IMR-90 (cell line): Measurements from ENCODE around the gene KCNH2. TPM values are rescaled to one million over a fixed set of nuclear protein-coding genes. Genes with fewer than 3 reads are reported as not detected.

Experiments used
- ATAC-seq: fragments of 200-7000 bp; cut with Tn5 transposase; 2 replicates; pipeline ENCODE4 v1.9.1; 2020; ENCODE audit warnings: low read depth, mild to moderate bottlenecking, moderate library complexity
- BruUV-seq: library from RNA; stranded (reverse); fragments of 400-500 nt; replicated peaks from 2 replicates; lab custom pipeline; 2021; lab: Mats Ljungman, UMichigan
- CTCF ChIA-PET: fragments of 300-600 bp; formaldehyde crosslinking; extraction: SDS; loops from one replicate; lab custom pipeline; 2021; ENCODE audit warnings: antibody characterized with exemption; lab: Yijun Ruan, JAX
- POLR2A ChIA-PET: fragments of 300-600 bp; sonication (Branson Sonifier 250); formaldehyde crosslinking; loops from one replicate; lab custom pipeline; 2022; ENCODE audit warnings: antibody characterized with exemption; ENCODE audit not compliant: unreplicated experiment; lab: Charles Lee
- DNase-seq: peaks from one replicate; pipeline ENCODE4 v3.0.0; 2013
- H2AFZ ChIP-seq: replicated peaks from 2 replicates; pipeline ENCODE3; 2013; ENCODE audit warnings: low read length, mild to moderate bottlenecking; ENCODE audit not compliant: poor library complexity
- H2AK5ac ChIP-seq: 2 replicates; pipeline ENCODE4 v1.6.1; 2013; ENCODE audit warnings: low read depth, low read length, inconsistent platforms
- H2AK9ac ChIP-seq: replicated peaks from 2 replicates; pipeline ENCODE3; 2013; ENCODE audit warnings: mild to moderate bottlenecking, low read depth, low read length, moderate library complexity; ENCODE audit not compliant: poor library complexity
- H2BK120ac ChIP-seq: 2 replicates; pipeline ENCODE4 v1.6.1; 2013; ENCODE audit warnings: low read depth, low read length, inconsistent platforms
- H2BK15ac ChIP-seq: 3 replicates; pipeline ENCODE4 v1.6.1; 2013; ENCODE audit warnings: low read depth, low read length, inconsistent platforms
- H2BK20ac ChIP-seq: 2 replicates; pipeline ENCODE4 v1.6.1; 2013; ENCODE audit warnings: low read depth, mild to moderate bottlenecking, inconsistent platforms, low read length, moderate library complexity
- H2BK5ac ChIP-seq: 2 replicates; pipeline ENCODE4 v1.6.1; 2013; ENCODE audit warnings: mild to moderate bottlenecking, low read depth, low read length, inconsistent platforms; ENCODE audit not compliant: poor library complexity, severe bottlenecking
- H3K14ac ChIP-seq: replicated peaks from 2 replicates; pipeline ENCODE4 v1.6.1; 2013; ENCODE audit warnings: low read depth, low read length, inconsistent platforms
- H3K18ac ChIP-seq: 2 replicates; pipeline ENCODE4 v1.6.1; 2013; ENCODE audit warnings: low read depth, low read length, control low read depth
- H3K23ac ChIP-seq: 2 replicates; pipeline ENCODE4 v1.6.1; 2013; ENCODE audit warnings: low read depth, low read length, inconsistent platforms
- H3K27ac ChIP-seq: 2 replicates; pipeline ENCODE4 v1.5.1; 2013; ENCODE audit warnings: mild to moderate bottlenecking, control low read depth, low read length; ENCODE audit not compliant: insufficient read depth
- H3K27me3 ChIP-seq: 2 replicates; pipeline ENCODE4 v1.6.1; 2013; ENCODE audit warnings: low read length; ENCODE audit not compliant: control insufficient read depth, insufficient read depth
- H3K36me3 ChIP-seq: 2 replicates; pipeline ENCODE4 v1.6.1; 2013; ENCODE audit warnings: low read length, mixed read lengths; ENCODE audit not compliant: control insufficient read depth, insufficient read depth
- H3K4ac ChIP-seq: 2 replicates; pipeline ENCODE4 v1.6.1; 2013; ENCODE audit warnings: low read depth, low read length, inconsistent platforms
- H3K4me1 ChIP-seq: 2 replicates; pipeline ENCODE4 v1.6.1; 2013; ENCODE audit warnings: low read length, mixed read lengths; ENCODE audit not compliant: control insufficient read depth, insufficient read depth
- H3K4me2 ChIP-seq: 2 replicates; pipeline ENCODE4 v1.6.1; 2013; ENCODE audit warnings: low read depth, mild to moderate bottlenecking, control low read depth, low read length, moderate library complexity
- H3K4me3 ChIP-seq: 2 replicates; pipeline ENCODE4 v1.5.1; 2013; ENCODE audit warnings: low read depth, mild to moderate bottlenecking, control low read depth, low read length, moderate library complexity; ENCODE audit not compliant: insufficient read depth
- H3K56ac ChIP-seq: 2 replicates; pipeline ENCODE4 v1.6.1; 2013; ENCODE audit warnings: low read length, inconsistent platforms; ENCODE audit not compliant: insufficient read depth; ENCODE audit errors: extremely low read depth
- H3K79me1 ChIP-seq, 2 experiments: 2 replicates each; pipeline ENCODE4 v1.6.1; 2013; ENCODE audit warnings: low read length in 2 of 2, inconsistent platforms in 1 of 2, low read depth in 1 of 2
- H3K9ac ChIP-seq: 2 replicates; pipeline ENCODE4 v1.6.1; 2013; ENCODE audit warnings: low read depth, low read length, control low read depth
- H3K9me1 ChIP-seq: 2 replicates; pipeline ENCODE4 v1.6.1; 2013; ENCODE audit warnings: low read length, inconsistent platforms; ENCODE audit not compliant: insufficient read depth
- H3K9me3 ChIP-seq: 2 replicates; pipeline ENCODE4 v1.6.1; 2013; ENCODE audit warnings: low read length; ENCODE audit not compliant: control insufficient read depth, insufficient read depth
- H4K20me1 ChIP-seq: 2 replicates; pipeline ENCODE4 v1.6.1; 2013; ENCODE audit warnings: low read length, inconsistent platforms; ENCODE audit not compliant: insufficient read depth
- H4K5ac ChIP-seq: 2 replicates; pipeline ENCODE4 v1.6.1; 2013; ENCODE audit warnings: mild to moderate bottlenecking, low read depth, low read length, control low read depth
- H4K8ac ChIP-seq, 2 experiments: 2 replicates each; pipeline ENCODE4 v1.6.1; 2013; ENCODE audit warnings: low read depth in 2 of 2, low read length in 2 of 2, control low read depth in 1 of 2, inconsistent platforms in 1 of 2
- H4K91ac ChIP-seq: 2 replicates; pipeline ENCODE4 v1.6.1; 2013; ENCODE audit warnings: low read depth, low read length, inconsistent platforms; ENCODE audit not compliant: insufficient read depth
- BHLHE40 ChIP-seq: fragments of 150-350 bp; IDR thresholded peaks from 2 replicates; pipeline ENCODE4 v1.6.1; 2016; ENCODE audit warnings: mild to moderate bottlenecking, low read depth, low read length
- CEBPB ChIP-seq: IDR thresholded peaks from 2 replicates; pipeline ENCODE4 v1.6.1; 2012; ENCODE audit warnings: low read depth, low read length, improper control_type of control experiment
- POLR2A ChIP-seq: IDR thresholded peaks from 2 replicates; pipeline ENCODE4 v1.6.1; 2012; ENCODE audit warnings: mild to moderate bottlenecking, low read depth, low read length
- SMC3 ChIP-seq: fragments of 150-350 bp; IDR thresholded peaks from 2 replicates; pipeline ENCODE4 v1.6.1; 2016; ENCODE audit warnings: low read depth, mild to moderate bottlenecking, antibody characterized with exemption, low read length, moderate library complexity
- USF2 ChIP-seq: fragments of 150-350 bp; IDR thresholded peaks from 2 replicates; pipeline ENCODE4 v1.6.1; 2017; ENCODE audit warnings: mild to moderate bottlenecking, antibody characterized with exemption, low read length, low read depth
- dilution Hi-C: fragments of 300-500 bp; cut with HindIII; formaldehyde crosslinking; loops from one replicate; pipeline ENCODE4 v1.14.3; 2018; ENCODE audit warnings: low sequenced_read_pairs; ENCODE audit not compliant: unreplicated experiment
- in situ Hi-C: fragments of 300-500 bp; cut with MboI; formaldehyde crosslinking; loops from 3 replicates; pipeline ENCODE4 v1.14.3; 2019; ENCODE audit warnings: low sequenced_read_pairs, inconsistent platforms, mixed read lengths
- intact Hi-C: fragments of 100-400 bp; cut with micrococcal nuclease; formaldehyde crosslinking; loops from 2 replicates; pipeline ENCODE4 v1.10.0; 2022
- polyA plus RNA-seq, 3 experiments: library from polyadenylated mRNA; depleted of rRNA; stranded (reverse); fragments of >200 nt; gene quantifications; 2 replicates each; pipeline ENCODE4 v1.2.3, GENCODE V29; 2012; ENCODE audit warnings: low replicate concordance in 1 of 3
- total RNA-seq: library from RNA; depleted of rRNA; stranded (reverse); fragments of >200 nt; gene quantifications from 2 replicates; pipeline ENCODE4 v1.2.3, GENCODE V29; 2012

KCNH2 gene
- total and polyA plus RNA-seq, 2 of the 4 experiments (the other 2 are of a cell fraction): 0.90 to 2.1 TPM

DNA sequence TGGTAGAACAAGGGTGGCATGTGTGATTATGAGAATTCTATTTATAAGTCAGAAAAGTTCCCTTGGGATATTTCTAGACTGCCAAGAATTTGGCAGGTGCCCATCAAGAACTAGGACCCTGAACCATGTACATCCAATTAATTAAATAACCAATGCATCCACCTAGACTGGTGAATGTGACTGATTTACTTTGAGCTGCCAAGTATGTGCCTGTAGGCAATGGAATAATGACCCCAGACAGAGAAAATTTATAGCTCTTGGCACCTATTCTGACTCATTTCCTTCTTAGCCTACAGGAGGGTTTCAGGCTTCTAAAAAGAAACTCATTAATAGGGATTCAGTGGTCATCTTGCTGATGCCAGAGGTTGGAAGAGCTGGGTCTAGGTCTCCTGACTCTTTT, 54.9 kb downstream of the KCNH2 start:
- no peak overlapping the region for H3K4ac ChIP-seq
- no peak overlapping the region for H3K4me3 ChIP-seq
- no peak overlapping the region for H2AFZ ChIP-seq
- H3K27ac ChIP-seq: no peak overlapping the region
- H4K5ac ChIP-seq: no peak overlapping the region
- H3K27me3 ChIP-seq: peaks cover 16% of the 10 kb centered on the region
- H2BK20ac ChIP-seq: no peak overlapping the region
- H3K9me3 ChIP-seq: no peaks in the 10 kb centered on the region
- H3K4me2 ChIP-seq: no peak overlapping the region
- no peak overlapping the region for H2BK5ac ChIP-seq
- no peaks in the 10 kb centered on the region for H3K9me1 ChIP-seq
- ATAC-seq (no peak), DNase-seq (no peak)
- no peak overlapping the region for H3K56ac ChIP-seq
- H4K20me1 ChIP-seq: no peaks in the 10 kb centered on the region
- ChIA-PET CTCF (no interaction called here), POLR2A (no interaction called here)
- intact Hi-C loops (no loop called here), in situ Hi-C loops (no loop called here), dilution Hi-C loops (no loop called here)
- no peak overlapping the region for H2BK15ac ChIP-seq
- no peak overlapping the region for H3K18ac ChIP-seq
- H3K4me1 ChIP-seq: peaks cover 2% of the 10 kb centered on the region; the same call in 1 of the 2 replicates
- H3K14ac ChIP-seq: no peak overlapping the region
- TF ChIP-seq BHLHE40 (no peak), CEBPB (no peak), POLR2A (no peak), USF2 (no peak), SMC3 (no peak)
- no peak overlapping the region for H4K8ac ChIP-seq
- BruUV-seq: no TSS peak
- no peak overlapping the region for H2AK5ac ChIP-seq
- no peak overlapping the region for H4K91ac ChIP-seq
- H2AK9ac ChIP-seq: no peak overlapping the region
- H3K23ac ChIP-seq: no peak overlapping the region
- H2BK120ac ChIP-seq: no peak overlapping the region
- H3K79me1 ChIP-seq: no peaks in the 10 kb centered on the region
- no peak overlapping the region for H3K9ac ChIP-seq
- no peaks in the 10 kb centered on the region for H3K36me3 ChIP-seq
